Left forelimb (tissue), 1 donor: Measurements from ENCODE around the gene TLR2.

ENCODE experiments used
- DNase-seq: peaks from one replicate; pipeline ENCODE4 v3.0.0-alpha.2; 2018; ENCODE audit warnings: low spot score

The TLR2 gene

DNA sequence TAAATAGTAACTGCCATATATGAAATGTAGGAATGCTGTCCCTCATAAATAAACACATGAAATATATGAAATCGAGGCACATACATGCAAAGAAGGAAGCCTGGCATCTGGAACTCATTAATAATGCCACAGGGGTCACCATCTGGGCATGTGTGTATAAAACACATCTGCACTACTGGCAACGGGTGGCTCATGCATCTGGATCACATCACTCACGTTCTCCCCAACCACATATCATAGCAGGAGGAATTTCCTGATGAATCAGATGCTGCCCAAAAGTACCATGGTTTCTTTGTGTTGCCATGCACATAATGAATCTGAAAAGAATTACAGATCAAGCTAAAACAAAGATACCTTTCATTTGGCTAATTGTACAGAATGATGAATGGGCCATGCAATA is 47.2 kb downstream of the TLR2 start:
- DNase-seq, result no peak

DNA sequence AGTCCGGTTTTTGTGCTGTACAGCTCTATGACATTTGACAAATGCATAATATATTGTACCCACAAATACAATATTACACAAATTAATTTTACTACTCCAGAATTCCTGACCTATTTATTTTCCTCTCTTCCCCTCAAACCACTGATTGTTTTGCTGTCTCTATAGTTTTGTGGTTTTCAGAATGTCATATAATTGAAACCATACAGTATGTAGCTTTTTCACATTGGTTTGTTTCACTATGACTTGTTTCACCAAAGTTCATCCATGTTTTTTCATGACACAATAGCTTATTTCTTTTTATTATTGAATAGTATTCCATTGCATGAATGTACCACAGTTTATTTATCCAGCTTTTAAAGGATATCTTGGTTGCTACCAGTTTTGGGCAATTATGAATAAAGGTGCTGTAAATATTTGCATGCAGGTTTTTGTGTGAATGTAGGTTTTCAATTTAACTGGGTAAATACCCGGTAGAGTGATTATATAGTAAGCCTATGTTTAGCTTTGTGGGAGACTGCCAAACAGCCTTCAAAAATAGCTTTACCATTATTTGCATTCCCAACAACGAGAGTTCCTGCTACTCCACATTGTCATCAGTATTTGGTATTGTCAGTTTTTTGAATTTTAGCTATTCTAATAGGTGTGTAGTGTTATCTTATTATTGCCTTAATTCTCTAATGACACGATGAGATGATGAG is 49.8 kb downstream of the TLR2 start:
- no peak for DNase-seq

DNA sequence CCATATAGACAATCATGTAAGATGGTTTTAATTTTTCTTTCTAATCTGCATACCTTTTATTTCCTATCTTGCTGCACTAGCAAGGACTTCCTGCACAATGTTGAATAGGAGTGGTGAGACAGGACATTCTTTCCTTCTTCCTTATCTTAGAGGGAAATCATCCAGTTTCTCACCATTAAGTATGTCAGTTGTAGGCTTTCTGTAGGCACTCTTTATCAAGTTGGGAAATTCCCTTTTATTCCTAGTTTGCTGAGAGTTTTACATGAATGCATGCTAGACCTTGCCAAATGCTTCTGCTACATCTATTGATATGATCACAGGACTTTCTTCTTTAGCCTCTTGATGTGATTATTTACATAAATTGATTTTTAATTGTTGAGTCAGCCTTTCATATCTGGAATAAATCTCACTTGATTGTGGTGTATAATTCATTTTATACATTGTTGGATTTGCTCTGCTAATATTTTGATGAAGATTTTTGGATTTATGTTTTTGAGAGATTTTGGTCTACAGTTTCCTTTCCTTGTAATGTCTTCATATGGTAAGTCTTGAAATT is 51.9 kb downstream of the TLR2 start:
- no peak for DNase-seq

DNA sequence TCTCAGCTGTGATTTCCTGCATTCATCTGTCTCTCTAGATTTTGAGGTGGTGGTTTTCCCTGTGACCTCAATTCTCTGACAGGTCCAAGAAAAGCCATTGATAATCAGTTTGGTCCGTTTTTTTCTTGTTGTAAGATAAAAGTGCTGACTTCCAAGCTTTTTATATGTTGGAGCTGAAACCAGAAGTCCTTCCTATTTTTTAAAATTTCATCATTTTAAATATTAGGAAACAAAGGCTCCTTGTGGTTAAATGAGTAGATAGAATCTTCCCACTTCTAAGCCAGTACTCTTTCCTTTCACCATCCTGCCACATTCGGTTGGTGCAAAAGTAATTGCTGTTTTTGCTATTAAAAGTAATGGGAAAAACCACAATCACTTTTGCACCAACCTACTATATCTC is 57.5 kb downstream of the TLR2 start:
- DNase-seq, result no peak

DNA sequence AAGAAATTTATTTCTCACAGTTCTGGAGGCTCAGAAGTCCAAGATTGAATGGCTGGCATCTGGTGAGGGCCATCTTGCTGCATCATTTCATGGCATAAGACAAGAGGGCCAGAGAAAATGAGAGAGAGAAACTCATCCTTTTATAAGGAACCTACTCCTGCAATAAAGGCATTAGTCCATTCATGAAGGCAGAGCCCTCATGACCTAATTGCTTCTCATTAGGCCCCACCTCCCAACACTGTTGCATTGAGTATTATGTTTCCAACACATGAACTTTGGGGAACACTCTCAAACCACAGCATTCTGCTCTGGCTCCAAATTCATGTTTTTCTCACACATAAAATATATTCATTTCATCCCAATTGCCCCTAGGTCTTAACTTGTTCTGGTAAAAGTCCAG is 61.6 kb downstream of the TLR2 start:
- DNase-seq, result no peak

DNA sequence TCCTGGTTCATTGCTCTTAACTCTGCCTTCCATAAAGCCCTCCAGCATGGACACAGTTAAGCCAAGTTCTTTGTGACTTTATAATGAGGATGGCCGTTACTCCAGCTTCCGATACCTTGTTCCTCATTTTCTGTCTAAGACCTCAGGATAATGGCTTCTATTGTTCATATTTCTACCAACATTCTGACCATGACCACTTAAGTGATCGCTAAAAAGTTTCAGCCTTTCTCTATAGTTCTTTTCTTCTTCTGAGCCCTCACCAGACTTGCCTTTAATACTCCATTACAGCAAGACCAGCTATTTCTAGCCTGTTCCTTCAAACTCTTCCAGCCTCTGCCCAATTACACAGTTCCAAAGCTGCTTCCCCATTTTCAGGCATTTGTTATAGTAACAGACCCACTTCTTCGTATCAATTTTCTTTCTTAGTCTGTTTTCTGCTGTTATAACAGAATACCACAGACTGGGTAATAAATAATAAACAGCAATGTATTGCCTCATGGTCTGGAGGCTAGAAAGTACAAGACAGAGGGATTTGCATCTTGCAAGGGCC is 63.4 kb downstream of the TLR2 start:
- no peak for DNase-seq

DNA sequence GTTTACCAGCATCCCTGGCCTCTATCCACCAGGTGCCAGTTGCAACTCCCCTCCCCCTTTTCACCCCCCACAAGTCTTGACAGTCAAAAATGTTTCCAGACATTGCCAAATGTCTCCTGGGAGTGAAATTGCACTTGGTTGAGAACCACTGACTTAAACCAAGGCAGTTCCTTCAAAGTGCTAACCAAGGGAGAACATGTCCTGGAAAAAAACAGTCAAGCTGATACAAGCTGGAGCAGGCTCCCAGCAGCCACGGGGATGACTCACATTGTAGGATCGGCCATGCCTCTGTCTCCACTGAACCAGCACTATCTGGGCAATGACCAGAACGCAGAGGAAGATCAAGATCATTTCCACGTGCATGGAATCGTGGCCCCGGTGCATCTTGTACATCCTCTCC is 64.3 kb downstream of the TLR2 start:
- DNase-seq, result no peak

DNA sequence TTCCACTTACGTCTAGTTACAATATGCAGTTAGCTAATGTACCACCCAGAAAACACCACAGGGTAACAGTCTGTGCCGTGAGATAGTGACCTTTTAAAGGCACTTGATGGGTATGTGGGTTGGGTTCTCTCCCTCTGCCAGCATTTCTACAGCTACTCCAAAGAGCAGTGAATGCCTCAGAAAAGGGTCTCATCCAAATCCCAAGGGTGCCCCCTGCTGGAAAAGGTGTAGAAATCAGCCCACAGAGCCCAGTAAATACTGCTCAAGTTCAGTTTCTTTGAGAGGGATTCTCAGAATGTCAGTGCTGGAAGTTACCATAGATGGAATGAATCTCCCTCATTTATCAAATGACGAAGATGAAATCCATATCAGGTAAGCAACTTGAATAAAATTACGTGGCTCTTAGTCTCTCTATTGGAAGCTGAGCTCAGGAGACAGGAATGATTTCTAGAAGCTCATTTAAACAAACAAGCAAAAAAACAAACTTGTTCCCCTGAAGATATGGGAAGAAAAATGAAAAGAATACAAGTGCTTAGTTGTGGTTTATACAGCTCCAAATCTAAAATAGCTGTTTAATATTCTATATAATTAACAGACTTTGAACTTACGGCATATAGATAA is 66.2 kb downstream of the TLR2 start:
- DNase-seq, result no peak

DNA sequence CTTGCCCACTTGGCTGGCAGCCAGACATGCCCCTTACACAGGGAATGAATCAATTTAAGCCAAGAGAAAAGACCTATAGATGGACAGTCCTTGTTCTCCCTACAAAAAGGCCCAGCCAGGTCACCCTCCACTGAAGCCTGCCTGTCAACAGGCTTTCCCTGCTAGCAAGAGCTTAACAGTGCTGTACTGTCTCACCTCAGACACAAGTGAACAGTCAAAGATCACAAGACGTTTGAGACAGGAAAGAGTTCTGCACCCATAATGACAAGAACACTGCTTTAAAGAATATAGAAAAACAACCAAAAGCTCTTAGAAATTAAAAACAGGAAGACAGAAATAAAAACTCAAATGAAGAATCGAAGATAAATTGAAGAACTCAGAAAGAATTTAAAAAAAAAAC is 71.1 kb downstream of the TLR2 start:
- DNase-seq, result no peak
